BJ (cell line): ENCODE results near the gene ELMO2. TPM values are rescaled to one million over a fixed set of nuclear protein-coding genes. Genes with fewer than 3 reads are reported as not detected.
A peak's percentile ranks its signal among the peaks of the same experiment; 100 is the strongest.

ENCODE experiments used
- CTCF ChIA-PET: fragments of 350-600 bp; formaldehyde crosslinking; extraction: SDS; loops from one replicate; lab custom pipeline; 2021; ENCODE audit warnings: antibody characterized with exemption, inconsistent platforms; lab: Yijun Ruan, JAX
- POLR2A ChIA-PET: fragments of 300-600 bp; sonication (Branson Sonifier 250); formaldehyde crosslinking; extraction: SDS; loops from one replicate; lab custom pipeline; 2021; ENCODE audit warnings: antibody characterized with exemption; lab: Charles Lee
- DNase-seq: peaks from one replicate; pipeline ENCODE4 v3.0.0-alpha.2; 2011; ENCODE audit warnings: low read depth
- H3K27me3 ChIP-seq: 2 replicates; pipeline ENCODE4 v1.6.0; 2011; ENCODE audit warnings: low read length; ENCODE audit not compliant: control insufficient read depth, insufficient read depth
- H3K36me3 ChIP-seq: 2 replicates; pipeline ENCODE4 v1.5.1; 2011; ENCODE audit warnings: low read length; ENCODE audit not compliant: control insufficient read depth, insufficient read depth
- H3K4me3 ChIP-seq: 2 replicates; pipeline ENCODE4 v1.5.1; 2011; ENCODE audit warnings: low read depth, mild to moderate bottlenecking, control low read depth, low read length
- polyA plus RNA-seq: library from polyadenylated mRNA; depleted of rRNA; stranded (reverse); fragments of >200 nt; gene quantifications from 2 replicates; pipeline ENCODE4 v1.2.3, GENCODE V29; 2011
- TF ChIP-seq, protein P1 (sequence below): IDR thresholded peaks from 2 replicates; pipeline ENCODE4 v1.5.1; 2011; ENCODE audit warnings: low read depth, mild to moderate bottlenecking, control low read depth, inconsistent platforms, low read length, moderate library complexity; ENCODE audit not compliant: insufficient read depth

Gene ELMO2
- polyA plus RNA-seq, 1 experiment = 62.2 TPM

- Histone ChIP-seq H3K27me3 (no peaks in the 10 kb centered on the region), H3K36me3 (no peaks in the 10 kb centered on the region; the same call in 1 of the 2 replicates), H3K4me3 (peak overlapping the region; percentile 3; the same call in 1 of the 2 replicates)
- TF ChIP-seq, protein P1, sequence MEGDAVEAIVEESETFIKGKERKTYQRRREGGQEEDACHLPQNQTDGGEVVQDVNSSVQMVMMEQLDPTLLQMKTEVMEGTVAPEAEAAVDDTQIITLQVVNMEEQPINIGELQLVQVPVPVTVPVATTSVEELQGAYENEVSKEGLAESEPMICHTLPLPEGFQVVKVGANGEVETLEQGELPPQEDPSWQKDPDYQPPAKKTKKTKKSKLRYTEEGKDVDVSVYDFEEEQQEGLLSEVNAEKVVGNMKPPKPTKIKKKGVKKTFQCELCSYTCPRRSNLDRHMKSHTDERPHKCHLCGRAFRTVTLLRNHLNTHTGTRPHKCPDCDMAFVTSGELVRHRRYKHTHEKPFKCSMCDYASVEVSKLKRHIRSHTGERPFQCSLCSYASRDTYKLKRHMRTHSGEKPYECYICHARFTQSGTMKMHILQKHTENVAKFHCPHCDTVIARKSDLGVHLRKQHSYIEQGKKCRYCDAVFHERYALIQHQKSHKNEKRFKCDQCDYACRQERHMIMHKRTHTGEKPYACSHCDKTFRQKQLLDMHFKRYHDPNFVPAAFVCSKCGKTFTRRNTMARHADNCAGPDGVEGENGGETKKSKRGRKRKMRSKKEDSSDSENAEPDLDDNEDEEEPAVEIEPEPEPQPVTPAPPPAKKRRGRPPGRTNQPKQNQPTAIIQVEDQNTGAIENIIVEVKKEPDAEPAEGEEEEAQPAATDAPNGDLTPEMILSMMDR = no peak
- DNase-seq = peak; percentile 50
- POLR2A ChIA-PET = interaction anchor here (1.2 kb wide), 1 partner anchor 37 kb away, joined by 6 read pairs; no protein-coding TSS in a partner anchor
- CTCF ChIA-PET = interaction anchor here (0.6 to 1.6 kb wide), 8 partner anchors 11 to 750 kb away, joined by 3 to 5 read pairs (median 4); no protein-coding TSS in a partner anchor
These were observed 5.5 kb downstream of the ELMO2 start for GRCh38 chr20:46400828-46401477.

- H3K4me3 ChIP-seq = peak overlapping the region; percentile 3; the same call in 1 of the 2 replicates
- H3K27me3 ChIP-seq = no peaks in the 10 kb centered on the region
- H3K36me3 ChIP-seq = peaks cover 2% of the 10 kb centered on the region
- ChIA-PET POLR2A (interaction anchor here (1.2 kb wide), 1 partner anchor 36 kb away, joined by 6 read pairs; no protein-coding TSS in a partner anchor), CTCF (interaction anchor here (0.6 to 1.7 kb wide), 8 partner anchors 18 to 380 kb away, joined by 3 to 5 read pairs (median 4); no protein-coding TSS in a partner anchor)
- peak; percentile 55 for DNase-seq
- TF ChIP-seq, protein P1 = no peak
These were observed 6.2 kb downstream of the ELMO2 start for GRCh38 chr20:46400253-46400652.

DNA sequence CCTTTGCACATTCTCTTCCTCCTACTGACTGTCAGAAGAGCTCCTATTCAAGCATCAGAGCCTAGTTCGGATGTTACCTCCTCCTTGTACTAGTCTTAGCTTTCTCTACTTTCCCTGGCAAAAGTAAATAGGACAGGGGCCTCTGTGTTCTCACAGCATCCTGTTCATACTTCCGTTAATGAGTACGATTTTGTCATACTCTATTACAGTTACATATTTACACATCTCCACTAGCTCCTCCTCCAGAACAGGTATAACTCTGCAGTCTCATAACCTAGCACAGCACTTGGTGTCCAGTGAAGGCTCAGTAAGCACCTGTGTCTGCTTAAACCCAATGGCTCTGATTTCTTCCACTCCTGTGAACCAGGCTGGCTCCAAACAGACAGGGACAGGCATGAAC lies 7.0 kb downstream of the ELMO2 start:
- ChIA-PET POLR2A (interaction anchor here (0.6 kb wide), 1 partner anchor 557 kb away, joined by 3 read pairs; no protein-coding TSS in a partner anchor), CTCF (interaction anchor here (1.1 to 1.7 kb wide), 2 partner anchors 25 to 50 kb away, joined by 4 to 5 read pairs; no protein-coding TSS in a partner anchor)
- H3K27me3 ChIP-seq = no peaks in the 10 kb centered on the region
- no peak overlapping the region for H3K4me3 ChIP-seq
- H3K36me3 ChIP-seq = peaks cover 4% of the 10 kb centered on the region
- TF ChIP-seq, protein P1 = no peak
- DNase-seq = no peak

GRCh38 chr20:46398963-46399362 lies 7.5 kb downstream of the ELMO2 start:
- TF ChIP-seq, protein P1 = no peak
- ChIA-PET POLR2A (interaction anchor here (0.6 kb wide), 1 partner anchor 557 kb away, joined by 3 read pairs; no protein-coding TSS in a partner anchor), CTCF (interaction anchor here (1.7 kb wide), 1 partner anchor 50 kb away, joined by 5 read pairs; no protein-coding TSS in a partner anchor)

GRCh38 chr20:46396052-46396740 lies 10.2 kb downstream of the ELMO2 start:
- DNase-seq = no peak
- ChIA-PET POLR2A (no interaction called here), CTCF (no interaction called here)
- Histone ChIP-seq H3K36me3 (peaks cover 11% of the 10 kb centered on the region), H3K27me3 (no peaks in the 10 kb centered on the region), H3K4me3 (no peak overlapping the region)
- TF ChIP-seq, protein P1 = no peak

More at GRCh38 chr20:46398963-46399362, 7.5 kb downstream of the ELMO2 start:
- no peak for DNase-seq
- H3K27me3 ChIP-seq = no peaks in the 10 kb centered on the region
- no peak overlapping the region for H3K4me3 ChIP-seq
- H3K36me3 ChIP-seq = peaks cover 7% of the 10 kb centered on the region
